Epithelial cell of esophagus (primary cell): ENCODE data around the gene RBPMS2.
"Not testable (repeated sequence)": the region's sequence is repeated elsewhere in the genome, so short reads cannot be mapped to it uniquely, and the experiment has no call there.

Experiments
- DNase-seq: peaks from one replicate; pipeline ENCODE4 v3.0.0; 2010; ENCODE audit warnings: low read depth
- H3K4me3 ChIP-seq: 2 replicates; pipeline ENCODE4 v1.5.1; 2011; ENCODE audit warnings: mild to moderate bottlenecking, low read length, control low read depth
- CTCF ChIP-seq: IDR thresholded peaks from 2 replicates; pipeline ENCODE4 v1.5.1; 2011; ENCODE audit warnings: low read depth, mild to moderate bottlenecking, low read length, control low read depth, inconsistent platforms; ENCODE audit not compliant: insufficient read depth; ENCODE audit errors: missing control alignments

RBPMS2 gene

GRCh38 chr15:64803526-64803925 lies 28.1 kb upstream of the RBPMS2 start:
- DNase-seq = no peak
- no peak overlapping the region for H3K4me3 ChIP-seq
- no peak for TF ChIP-seq CTCF

DNA sequence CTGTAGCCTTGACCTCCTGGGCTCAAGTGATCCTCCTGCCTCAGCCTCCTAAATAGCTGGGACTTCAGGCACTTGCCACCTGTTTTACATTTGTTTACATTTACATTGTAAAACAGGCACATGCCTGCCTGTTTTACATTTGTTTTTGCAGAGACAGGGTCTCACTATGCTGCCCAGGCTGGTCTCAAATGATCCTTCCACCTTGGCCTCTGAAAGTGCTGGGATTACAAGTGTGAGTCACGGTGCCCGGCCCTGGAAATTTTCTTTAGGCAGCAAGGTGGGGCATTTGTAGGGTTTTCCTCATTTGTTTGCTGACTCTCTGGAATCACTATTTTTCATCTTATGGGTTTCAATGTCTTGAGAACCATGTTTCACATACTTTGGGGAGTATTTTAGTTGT lies 25.1 kb upstream of the RBPMS2 start:
- peak; percentile 40 for DNase-seq
- no peak for TF ChIP-seq CTCF
- no peak overlapping the region for H3K4me3 ChIP-seq

GRCh38 chr15:64798905-64799304 lies 23.5 kb upstream of the RBPMS2 start:
- H3K4me3 ChIP-seq, DNase-seq: not testable (repeated sequence)

- not testable (repeated sequence) for H3K4me3 ChIP-seq, DNase-seq
These were observed 20.5 kb upstream of the RBPMS2 start for GRCh38 chr15:64795921-64796320.

DNA sequence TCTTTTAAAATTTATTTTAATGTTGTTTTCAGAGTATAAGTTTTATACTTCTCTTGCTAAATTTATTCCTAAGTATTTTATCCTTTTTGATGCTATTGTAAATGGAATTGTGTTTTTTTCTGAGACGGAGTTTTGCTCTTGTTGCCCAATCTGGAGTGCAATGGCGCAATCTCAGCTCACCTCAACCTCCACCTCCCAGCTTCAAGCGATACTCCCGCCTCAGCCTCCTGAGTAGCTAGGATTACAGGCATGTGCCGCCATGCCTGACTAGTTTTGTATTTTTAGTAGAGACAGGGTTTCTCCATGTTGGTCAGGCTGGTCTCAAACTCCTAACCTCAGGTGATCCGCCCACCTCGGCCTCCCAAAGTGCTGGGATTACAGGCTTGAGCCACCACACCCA lies 19.9 kb upstream of the RBPMS2 start:
- not testable (repeated sequence) for DNase-seq, H3K4me3 ChIP-seq

DNA sequence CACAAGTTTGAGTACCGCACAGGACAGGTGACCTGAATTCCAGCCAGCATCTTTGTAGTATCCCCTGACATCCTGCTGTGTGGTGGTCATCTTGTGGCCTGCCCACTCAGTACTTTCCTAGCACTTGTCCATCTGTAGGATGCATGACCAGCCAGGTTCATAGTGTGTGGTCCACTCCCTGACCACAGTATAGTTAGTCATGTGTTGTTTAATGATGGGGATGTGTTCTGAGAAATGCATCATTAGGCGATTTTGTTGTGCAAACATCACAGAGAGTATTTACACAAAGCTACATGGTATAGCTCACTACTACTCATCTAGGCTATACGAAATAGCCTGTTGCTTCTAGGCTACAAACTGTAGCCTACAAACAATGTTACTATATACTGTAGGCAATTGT lies 16.9 kb upstream of the RBPMS2 start:
- DNase-seq = no peak
- TF ChIP-seq CTCF = no peak
- no peak overlapping the region for H3K4me3 ChIP-seq

DNA sequence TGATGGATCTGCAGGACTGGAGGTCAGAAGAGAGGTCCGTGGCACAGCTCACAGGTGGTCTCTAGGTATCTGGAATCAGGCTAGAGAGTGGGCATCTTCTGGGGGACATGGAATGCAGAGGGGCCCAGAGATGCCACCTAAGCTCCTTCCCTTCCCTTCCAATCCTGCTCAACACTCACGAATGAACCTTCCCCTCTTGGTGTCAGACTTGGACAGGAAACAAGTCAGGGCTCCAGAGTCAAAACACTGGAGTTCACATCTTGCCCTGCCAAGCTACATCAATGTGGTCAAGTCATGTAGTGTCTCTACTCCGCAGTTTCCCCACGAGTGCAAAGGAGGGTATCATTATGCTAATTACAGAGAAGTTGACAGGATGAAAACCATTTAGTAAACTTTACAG lies 16.0 kb upstream of the RBPMS2 start:
- TF ChIP-seq CTCF = no peak
- no peak overlapping the region for H3K4me3 ChIP-seq
- DNase-seq = no peak

GRCh38 chr15:64783796-64784195 lies 8.4 kb upstream of the RBPMS2 start:
- no peak for DNase-seq
- no peak overlapping the region for H3K4me3 ChIP-seq
- TF ChIP-seq CTCF = no peak

DNA sequence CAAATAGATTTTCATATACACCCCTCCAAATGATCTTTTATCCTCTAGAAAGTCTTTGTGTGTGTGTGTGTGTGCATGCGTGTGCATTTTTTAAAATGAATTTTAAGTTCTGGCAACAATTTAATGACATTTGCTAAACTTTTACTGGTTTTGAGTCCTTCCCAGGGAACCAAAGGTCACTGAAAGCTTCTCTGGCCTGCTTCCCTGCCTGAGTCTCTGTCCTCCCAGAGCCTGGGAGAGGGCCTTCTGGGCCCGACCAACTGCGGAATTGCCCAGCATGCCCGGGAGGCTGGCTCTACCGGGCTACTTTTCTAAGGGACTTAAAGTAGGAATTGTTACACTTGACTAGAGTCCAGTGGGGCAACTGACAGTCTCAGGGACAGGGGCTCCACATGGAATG lies 7.4 kb upstream of the RBPMS2 start:
- H3K4me3 ChIP-seq = no peak overlapping the region
- no peak for DNase-seq
- no peak for TF ChIP-seq CTCF
